ENCODE data around the gene UMAD1.

Gene UMAD1

GRCh38 chr7:7736671-7737070 lies 96.1 kb downstream of the UMAD1 start:
- DNase-seq: no peak

DNA sequence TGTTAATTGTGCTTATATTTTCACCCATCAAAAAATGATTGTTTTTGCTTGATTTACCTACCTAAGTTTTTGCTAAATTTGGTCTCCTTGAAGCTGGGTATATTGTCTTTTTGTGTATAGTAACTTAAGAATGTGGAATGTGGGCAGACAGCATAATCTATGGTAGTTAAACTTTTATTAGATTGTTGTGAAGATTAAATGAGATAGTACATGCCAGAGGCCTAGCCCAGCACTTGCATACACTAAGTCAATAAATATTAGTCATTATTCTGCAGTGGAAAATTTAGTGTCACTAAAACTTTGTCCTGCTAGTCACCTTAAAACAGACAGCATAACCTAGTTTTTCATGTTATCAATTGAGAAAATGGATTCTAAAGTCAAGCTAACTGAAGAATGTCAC lies 97.1 kb downstream of the UMAD1 start:
- no peak for DNase-seq

DNA sequence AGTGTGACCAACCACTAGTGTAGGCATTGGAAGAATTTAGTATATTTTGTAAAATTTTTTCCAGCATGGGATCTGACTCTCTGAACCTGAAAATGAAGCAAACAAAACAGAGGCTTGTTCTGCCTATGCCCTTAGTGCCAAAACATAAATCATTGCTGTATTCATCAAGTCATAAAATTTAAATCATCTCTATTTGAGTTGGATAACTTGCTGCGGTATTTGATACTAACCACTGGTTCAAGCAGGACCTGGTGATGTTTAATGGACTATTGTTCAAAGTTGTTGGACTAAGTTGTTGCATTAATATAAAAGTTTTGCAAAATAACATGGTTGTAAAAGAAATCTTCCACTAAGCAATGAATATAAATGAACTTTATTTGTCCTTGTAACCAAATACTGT lies 97.6 kb downstream of the UMAD1 start:
- DNase-seq: no peak

GRCh38 chr7:7738622-7739021 lies 98.1 kb downstream of the UMAD1 start:
- no peak for DNase-seq

GRCh38 chr7:7739204-7740036 lies 98.9 kb downstream of the UMAD1 start:
- no peak for DNase-seq

GRCh38 chr7:7740037-7740355 lies 99.4 kb downstream of the UMAD1 start:
- DNase-seq: no peak

DNA sequence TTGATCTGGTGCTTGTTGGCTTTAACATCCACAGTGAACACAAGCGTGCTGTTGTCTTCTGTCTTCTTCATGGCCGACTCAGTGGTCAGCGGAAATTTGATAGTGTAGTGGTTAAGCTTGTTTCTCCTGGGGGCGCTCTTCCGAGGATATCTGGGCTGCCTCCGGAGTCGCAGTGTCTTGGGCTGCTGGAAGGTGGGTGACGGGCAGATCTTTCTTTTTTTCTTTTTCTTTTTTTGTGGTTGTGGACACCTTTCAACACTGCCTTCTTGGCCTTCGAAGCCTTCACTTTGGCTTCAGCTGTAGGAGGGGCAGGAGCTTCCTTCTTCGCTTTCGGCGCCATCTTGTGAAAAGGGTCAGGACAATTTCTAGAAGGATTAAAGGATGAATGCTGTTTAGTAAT lies 101.7 kb downstream of the UMAD1 start:
- DNase-seq: no peak

DNA sequence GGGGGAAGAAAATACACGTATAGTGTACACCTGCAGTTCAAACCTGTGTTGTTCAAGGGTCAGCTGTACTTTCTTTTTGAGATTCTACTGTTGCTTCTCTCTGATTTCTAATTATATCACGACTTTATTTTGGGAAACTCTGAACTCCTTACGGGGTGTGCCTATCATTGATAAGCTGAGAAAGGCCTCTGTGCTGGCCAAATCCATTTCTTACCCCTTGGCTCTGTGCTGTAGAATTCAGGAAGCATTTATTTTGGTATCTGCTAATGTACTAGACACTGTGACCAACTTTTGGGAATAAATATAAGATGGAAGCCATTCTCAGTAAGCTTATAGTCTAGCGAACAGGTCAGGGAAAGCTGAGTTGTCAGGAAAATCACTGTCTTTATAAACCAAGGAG lies 104.7 kb downstream of the UMAD1 start:
- DNase-seq: no peak

DNA sequence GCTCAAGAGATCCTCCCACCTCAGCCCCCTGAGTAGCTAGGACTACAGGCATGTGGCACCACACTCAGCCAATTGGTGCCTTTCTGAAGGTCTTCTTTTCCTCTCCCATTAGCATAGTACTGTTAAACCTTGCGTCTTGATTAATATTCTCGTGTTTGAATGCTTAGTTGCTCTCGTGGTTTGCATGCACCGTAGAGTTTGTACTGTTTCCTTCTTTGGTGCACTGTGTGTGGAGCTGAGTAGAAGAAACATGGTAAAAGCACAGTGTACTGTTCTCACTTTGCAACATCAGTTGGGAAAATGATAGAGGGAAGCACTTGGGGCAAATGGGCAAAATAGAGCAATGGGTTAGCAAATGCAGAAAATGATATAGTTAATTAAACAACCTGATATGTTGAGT lies 105.4 kb downstream of the UMAD1 start:
- no peak for DNase-seq

GRCh38 chr7:7746458-7746857 lies 105.9 kb downstream of the UMAD1 start:
- DNase-seq: no peak

GRCh38 chr7:7750571-7751242 lies 110.2 kb downstream of the UMAD1 start:
- DNase-seq: no peak

- no peak for DNase-seq
Measured at GRCh38 chr7:7751243-7752092, 110.9 kb downstream of the UMAD1 start.

DNA sequence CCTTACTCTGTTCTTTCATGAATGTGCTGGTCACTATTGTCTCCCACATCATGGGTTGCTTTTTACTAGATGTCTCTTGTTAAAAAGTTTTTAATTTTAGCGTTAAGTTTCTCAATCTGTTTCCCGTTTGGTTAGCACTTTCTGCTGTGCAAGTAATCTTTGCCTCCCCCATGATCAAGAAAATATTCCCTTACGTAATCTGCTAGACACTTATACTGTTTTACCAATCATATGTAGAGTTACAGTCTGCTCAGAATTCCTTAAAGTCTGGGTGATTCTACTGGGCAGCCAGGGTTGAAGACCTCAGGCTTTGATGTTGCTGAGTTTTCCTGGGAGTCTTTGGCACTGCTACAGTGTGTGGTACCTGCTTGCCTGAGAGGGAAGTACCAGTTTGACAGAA lies 116.0 kb downstream of the UMAD1 start:
- DNase-seq: no peak

- no peak for DNase-seq
Measured at GRCh38 chr7:7757576-7757975, 117.0 kb downstream of the UMAD1 start.

DNA sequence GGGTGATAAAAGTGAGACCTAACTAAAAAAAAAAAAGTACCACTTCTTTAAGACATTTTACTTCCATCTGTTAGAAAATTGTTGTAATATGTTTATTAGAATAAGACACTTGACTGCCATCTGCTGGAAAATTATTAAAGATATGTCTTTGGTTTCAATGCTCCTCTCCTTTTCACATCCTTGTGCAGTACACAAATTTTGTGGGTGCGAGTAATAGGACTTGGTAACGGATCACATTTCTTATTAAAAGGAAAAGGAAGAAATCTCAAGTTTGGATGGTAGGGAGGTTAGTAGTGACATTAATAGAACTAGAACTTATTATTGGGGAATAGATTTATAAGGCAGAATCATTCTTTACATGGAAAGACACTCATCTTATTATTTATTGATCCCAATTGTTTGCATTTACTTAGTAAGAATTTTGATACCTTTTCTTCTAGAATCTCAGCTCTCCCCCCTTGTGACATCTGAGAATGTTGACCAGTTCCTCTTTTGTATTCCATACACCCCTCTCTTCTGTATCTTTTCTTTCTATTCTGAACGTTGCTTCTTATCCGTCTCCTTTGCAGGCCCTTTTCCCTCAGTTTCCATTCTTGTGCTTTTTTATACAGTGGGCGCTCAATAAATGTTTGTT lies 120.9 kb downstream of the UMAD1 start:
- DNase-seq: no peak

GRCh38 chr7:7761974-7762779 lies 121.6 kb downstream of the UMAD1 start:
- DNase-seq: no peak

GRCh38 chr7:7764520-7765396 lies 124.2 kb downstream of the UMAD1 start:
- no peak for DNase-seq

DNA sequence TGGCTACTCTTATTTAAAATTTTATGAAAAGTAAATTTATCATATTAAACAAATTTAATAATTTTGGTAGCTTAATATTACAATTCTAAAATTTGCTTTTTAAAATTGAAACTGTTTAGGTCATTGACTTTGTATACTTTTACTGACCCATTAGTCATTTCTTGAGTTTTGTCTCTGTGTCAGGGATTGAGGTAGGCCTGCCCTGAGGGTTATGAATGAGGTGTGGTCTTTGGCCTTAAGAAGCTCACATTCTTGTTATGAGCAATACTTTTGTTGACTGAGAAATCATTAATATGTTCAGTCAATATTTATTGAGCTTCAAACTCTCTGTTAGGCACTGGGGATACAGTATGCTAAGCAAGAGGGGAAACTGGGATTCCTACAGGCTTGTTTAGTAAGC lies 124.9 kb downstream of the UMAD1 start:
- no peak for DNase-seq

- DNase-seq: no peak
Measured at GRCh38 chr7:7766671-7767070, 126.1 kb downstream of the UMAD1 start.

DNA sequence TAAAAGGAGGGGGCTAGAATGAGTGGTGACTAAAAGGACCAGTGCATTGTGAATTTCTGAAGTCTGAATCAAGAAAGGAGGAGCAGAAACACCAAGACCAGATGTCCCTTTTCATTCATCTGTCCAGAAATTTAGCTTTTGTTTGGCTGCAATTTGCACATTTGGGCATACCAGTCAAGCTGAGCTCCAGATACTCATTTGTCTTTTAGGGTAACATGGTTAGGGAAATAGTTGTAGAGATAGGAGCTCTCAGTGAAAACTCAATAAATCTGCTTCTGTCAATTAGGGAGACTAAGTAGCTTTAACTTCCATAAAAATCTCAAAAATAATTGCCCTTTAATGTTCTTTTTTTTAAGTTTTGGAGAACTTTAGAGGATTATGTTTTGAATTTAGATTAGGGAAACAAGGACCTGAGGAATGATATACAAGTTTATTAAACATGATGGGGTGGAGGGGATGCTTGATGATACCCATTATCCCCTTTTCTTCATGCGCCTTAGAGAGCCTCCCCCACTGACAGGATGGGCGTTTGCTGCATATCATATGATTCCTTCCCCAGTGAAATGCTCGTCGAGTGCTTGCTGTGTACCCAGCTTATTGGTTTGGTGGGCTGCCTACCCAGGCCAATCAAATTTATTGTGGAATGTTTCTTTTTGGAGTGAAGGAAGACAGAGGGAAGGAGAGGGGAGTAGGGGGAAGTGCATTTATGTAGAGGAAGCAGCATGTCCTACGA lies 128.6 kb downstream of the UMAD1 start:
- no peak for DNase-seq

Data from T-helper 9 cell (primary cell).